Mucosa of rectum (tissue), 2 donors: ENCODE results near the gene EML2.

ENCODE experiments used
- H3K27ac ChIP-seq, 2 donors: one replicate each; pipeline ENCODE4 v1.7.0; 2013; ENCODE audit warnings: inconsistent platforms in 2 of 2, low read depth in 2 of 2, low read length in 2 of 2
- H3K27me3 ChIP-seq, 2 donors: one replicate each; pipeline ENCODE4 v1.7.0; 2013; ENCODE audit warnings: low read length in 2 of 2; ENCODE audit not compliant: control insufficient read depth in 2 of 2, insufficient read depth in 2 of 2
- H3K36me3 ChIP-seq, 2 donors: one replicate each; pipeline ENCODE4 v1.7.0; 2013; ENCODE audit warnings: low read length in 2 of 2; ENCODE audit not compliant: control insufficient read depth in 2 of 2, insufficient read depth in 2 of 2
- H3K4me1 ChIP-seq, 2 donors: one replicate each; pipeline ENCODE4 v1.7.0; 2013; ENCODE audit warnings: low read length in 2 of 2, mild to moderate bottlenecking in 1 of 2; ENCODE audit not compliant: control insufficient read depth in 2 of 2, insufficient read depth in 2 of 2
- H3K4me3 ChIP-seq, 2 donors: one replicate each; pipeline ENCODE4 v1.7.0; 2013; ENCODE audit warnings: low read length in 2 of 2
- H3K9ac ChIP-seq, 2 donors: one replicate each; pipeline ENCODE4 v1.7.0; 2013; ENCODE audit warnings: low read length in 2 of 2, low read depth in 1 of 2, mild to moderate bottlenecking in 1 of 2
- H3K9me3 ChIP-seq, 2 donors: one replicate each; pipeline ENCODE4 v1.7.0; 2013; ENCODE audit warnings: low read length in 2 of 2; ENCODE audit not compliant: control insufficient read depth in 2 of 2
- donor health status: healthy.
- donor health status: Normal muscosa, but diverticular disease.

EML2 gene

GRCh38 chr19:45575216-45575615, 64.0 kb downstream of the EML2 start:
- no peaks in the 10 kb centered on the region for H3K9me3 ChIP-seq
- no peak overlapping the region for H3K4me3 ChIP-seq
- peaks cover 17% of the 10 kb centered on the region in 2 donors for H3K4me1 ChIP-seq
- no peaks in the 10 kb centered on the region for H3K36me3 ChIP-seq
- H3K9ac ChIP-seq = no peak overlapping the region
- no peaks in the 10 kb centered on the region for H3K27me3 ChIP-seq
- peak overlapping the region in 1 of 2 donors; percentile 6 for H3K27ac ChIP-seq

- peaks cover 17 to 20% of the 10 kb centered on the region in 2 donors for H3K4me1 ChIP-seq
Measured at GRCh38 chr19:45574526-45574925, 64.7 kb downstream of the EML2 start.

GRCh38 chr19:45571457-45572220, 67.6 kb downstream of the EML2 start:
- no peak overlapping the region for H3K27ac ChIP-seq
- peaks cover 13 to 22% of the 10 kb centered on the region in 2 donors for H3K4me1 ChIP-seq
- H3K9ac ChIP-seq = no peak overlapping the region
- no peaks in the 10 kb centered on the region for H3K36me3 ChIP-seq
- H3K27me3 ChIP-seq = no peaks in the 10 kb centered on the region
- H3K9me3 ChIP-seq = no peaks in the 10 kb centered on the region
- H3K4me3 ChIP-seq = no peak overlapping the region

More at GRCh38 chr19:45574526-45574925, 64.7 kb downstream of the EML2 start:
- peak overlapping the region in 1 of 2 donors; percentile 6 for H3K27ac ChIP-seq
- H3K9ac ChIP-seq = no peak overlapping the region
- H3K36me3 ChIP-seq = no peaks in the 10 kb centered on the region
- no peaks in the 10 kb centered on the region for H3K27me3 ChIP-seq
- H3K4me3 ChIP-seq = no peak overlapping the region
- no peaks in the 10 kb centered on the region for H3K9me3 ChIP-seq

GRCh38 chr19:45569619-45570421, 69.4 kb downstream of the EML2 start:
- peaks cover 9 to 20% of the 10 kb centered on the region in 2 donors for H3K4me1 ChIP-seq
- no peak overlapping the region for H3K9ac ChIP-seq
- H3K27me3 ChIP-seq = no peaks in the 10 kb centered on the region
- no peak overlapping the region for H3K27ac ChIP-seq
- H3K4me3 ChIP-seq = no peak overlapping the region
- no peaks in the 10 kb centered on the region for H3K36me3 ChIP-seq
- no peaks in the 10 kb centered on the region for H3K9me3 ChIP-seq

GRCh38 chr19:45568732-45569131, 70.5 kb downstream of the EML2 start:
- H3K27ac ChIP-seq = peak overlapping the region in 1 of 2 donors; percentile 70
- H3K27me3 ChIP-seq = no peaks in the 10 kb centered on the region
- H3K9me3 ChIP-seq = no peaks in the 10 kb centered on the region
- H3K36me3 ChIP-seq = no peaks in the 10 kb centered on the region
- peaks cover 9 to 20% of the 10 kb centered on the region in 2 donors for H3K4me1 ChIP-seq
- peak overlapping the region in 1 of 2 donors; percentile 31 for H3K9ac ChIP-seq
- no peak overlapping the region for H3K4me3 ChIP-seq

- Histone ChIP-seq H3K27ac (no peak overlapping the region), H3K9ac (no peak overlapping the region), H3K27me3 (no peaks in the 10 kb centered on the region), H3K9me3 (no peaks in the 10 kb centered on the region), H3K4me3 (no peak overlapping the region), H3K4me1 (peaks cover 9 to 20% of the 10 kb centered on the region in 2 donors), H3K36me3 (no peaks in the 10 kb centered on the region)
Measured at GRCh38 chr19:45567609-45568008, 71.6 kb downstream of the EML2 start.

- no peak overlapping the region for H3K27ac ChIP-seq
- no peak overlapping the region for H3K4me3 ChIP-seq
- H3K9ac ChIP-seq = no peak overlapping the region
- H3K9me3 ChIP-seq = no peaks in the 10 kb centered on the region
- no peaks in the 10 kb centered on the region for H3K36me3 ChIP-seq
- H3K4me1 ChIP-seq = peaks cover 11 to 20% of the 10 kb centered on the region in 2 donors
- H3K27me3 ChIP-seq = no peaks in the 10 kb centered on the region
Measured at GRCh38 chr19:45564131-45564780, 74.9 kb downstream of the EML2 start.

- Histone ChIP-seq H3K4me3 (no peak overlapping the region), H3K36me3 (no peaks in the 10 kb centered on the region), H3K4me1 (peaks cover 2 to 7% of the 10 kb centered on the region in 2 donors), H3K9me3 (no peaks in the 10 kb centered on the region), H3K27me3 (no peaks in the 10 kb centered on the region), H3K27ac (no peak overlapping the region), H3K9ac (no peak overlapping the region)
Measured at GRCh38 chr19:45560686-45561085, 78.5 kb downstream of the EML2 start.

- no peak overlapping the region for H3K4me3 ChIP-seq
- H3K9ac ChIP-seq = no peak overlapping the region
- no peaks in the 10 kb centered on the region for H3K27me3 ChIP-seq
- no peak overlapping the region for H3K27ac ChIP-seq
- no peaks in the 10 kb centered on the region for H3K9me3 ChIP-seq
- H3K36me3 ChIP-seq = no peaks in the 10 kb centered on the region
- H3K4me1 ChIP-seq = peaks cover 2 to 7% of the 10 kb centered on the region in 2 donors
Measured at GRCh38 chr19:45560038-45560437, 79.2 kb downstream of the EML2 start.
